OCI-LY7 (cell line): ENCODE results near the gene OLFM1. TPM values are rescaled to one million over a fixed set of nuclear protein-coding genes. Genes with fewer than 3 reads are reported as not detected.
"Not testable (repeated sequence)": the region's sequence is repeated elsewhere in the genome, so short reads cannot be mapped to it uniquely, and the experiment has no call there.

Experiments used
- BruUV-seq: library from RNA; stranded (reverse); fragments of 400-500 nt; replicated peaks from 2 replicates; lab custom pipeline; 2021; lab: Mats Ljungman, UMichigan
- CTCF ChIA-PET: fragments of 300-600 bp; sonication (Branson Sonifier 250); formaldehyde crosslinking; loops from one replicate; lab custom pipeline; 2022; ENCODE audit warnings: antibody characterized with exemption; ENCODE audit not compliant: unreplicated experiment; lab: Charles Lee
- POLR2A ChIA-PET: fragments of 300-600 bp; sonication (Branson Sonifier 250); formaldehyde crosslinking; loops from one replicate; lab custom pipeline; 2022; ENCODE audit warnings: antibody characterized with exemption; lab: Charles Lee
- DNase-seq: peaks from one replicate; pipeline ENCODE4 v3.0.0-alpha.2; 2015; ENCODE audit warnings: low spot score
- H2AFZ ChIP-seq: fragments of 200-600 bp; sonication (generic), shearing (Covaris generic); 2 replicates; pipeline ENCODE4 v1.6.1; 2014; ENCODE audit warnings: mild to moderate bottlenecking, antibody characterized with exemption, low read length, moderate library complexity
- H3K27ac ChIP-seq: fragments of 200-600 bp; sonication (generic); 2 replicates; pipeline ENCODE4 v1.5.1; 2014; ENCODE audit warnings: mixed run types, low read depth, mild to moderate bottlenecking, moderate library complexity, low read length, inconsistent platforms; ENCODE audit not compliant: poor library complexity, severe bottlenecking
- H3K36me3 ChIP-seq: fragments of 200-600 bp; sonication (generic); 2 replicates; pipeline ENCODE4 v1.6.1; 2014; ENCODE audit warnings: mild to moderate bottlenecking, antibody characterized with exemption, low read length, moderate library complexity, mixed read lengths; ENCODE audit not compliant: insufficient read depth
- H3K4me1 ChIP-seq: fragments of 200-600 bp; sonication (generic); 2 replicates; pipeline ENCODE4 v1.5.1; 2014; ENCODE audit warnings: mild to moderate bottlenecking, low read length; ENCODE audit not compliant: insufficient read depth, poor library complexity, severe bottlenecking
- H3K4me2 ChIP-seq: fragments of 200-600 bp; sonication (generic); 2 replicates; pipeline ENCODE4 v1.6.1; 2014; ENCODE audit warnings: mild to moderate bottlenecking, low read length
- H3K4me3 ChIP-seq: fragments of 200-600 bp; sonication (generic); 2 replicates; pipeline ENCODE4 v1.5.1; 2014; ENCODE audit warnings: mild to moderate bottlenecking, low read depth, low read length; ENCODE audit not compliant: poor library complexity, severe bottlenecking
- H3K79me2 ChIP-seq: fragments of 200-600 bp; sonication (generic); 2 replicates; pipeline ENCODE4 v1.6.1; 2016; ENCODE audit warnings: low read depth, mild to moderate bottlenecking, low read length, moderate library complexity, mixed read lengths; ENCODE audit not compliant: insufficient read depth
- H3K9me2 ChIP-seq: fragments of 200-600 bp; sonication (generic); 2 replicates; pipeline ENCODE4 v1.6.1; 2016; ENCODE audit warnings: mild to moderate bottlenecking, low read length, mixed read lengths; ENCODE audit not compliant: insufficient read depth
- H3K9me3 ChIP-seq: fragments of 200-600 bp; sonication (generic); 2 replicates; pipeline ENCODE4 v1.6.1; 2014; ENCODE audit warnings: mild to moderate bottlenecking, mixed run types, low read length, mixed read lengths
- H4K20me1 ChIP-seq: fragments of 200-600 bp; sonication (generic); 2 replicates; pipeline ENCODE4 v1.6.1; 2014; ENCODE audit warnings: mild to moderate bottlenecking, antibody characterized with exemption, low read length, moderate library complexity, mixed read lengths; ENCODE audit not compliant: insufficient read depth
- CTCF ChIP-seq: fragments of 200-600 bp; sonication (generic); conservative IDR thresholded peaks from 2 replicates; pipeline ENCODE4 v1.5.1; 2014; ENCODE audit warnings: mild to moderate bottlenecking, antibody characterized with exemption, low read length, moderate library complexity, mixed read lengths
- EZH2phosphoT487 ChIP-seq: fragments of 200-600 bp; sonication (generic); IDR thresholded peaks from 2 replicates; pipeline ENCODE4 v1.6.1; 2018; ENCODE audit warnings: low read depth, borderline replicate concordance, mild to moderate bottlenecking, mixed run types, antibody characterized with exemption, low read length, moderate library complexity, mixed read lengths
- intact Hi-C: fragments of 100-400 bp; cut with micrococcal nuclease; formaldehyde crosslinking; loops from one replicate; pipeline ENCODE4 v1.10.0; 2022; ENCODE audit not compliant: unreplicated experiment
- total RNA-seq, 2 experiments: library from RNA; depleted of rRNA in 1 of 2; stranded (reverse); fragments of >200 nt in 1 of 2; shearing (Covaris generic) in 1 of 2; gene quantifications; 2 replicates each; pipeline ENCODE4 v1.2.3, GENCODE V29; 2014 to 2022

Gene OLFM1
- total RNA-seq, 2 experiments from 2014 or later, result not detected

DNA sequence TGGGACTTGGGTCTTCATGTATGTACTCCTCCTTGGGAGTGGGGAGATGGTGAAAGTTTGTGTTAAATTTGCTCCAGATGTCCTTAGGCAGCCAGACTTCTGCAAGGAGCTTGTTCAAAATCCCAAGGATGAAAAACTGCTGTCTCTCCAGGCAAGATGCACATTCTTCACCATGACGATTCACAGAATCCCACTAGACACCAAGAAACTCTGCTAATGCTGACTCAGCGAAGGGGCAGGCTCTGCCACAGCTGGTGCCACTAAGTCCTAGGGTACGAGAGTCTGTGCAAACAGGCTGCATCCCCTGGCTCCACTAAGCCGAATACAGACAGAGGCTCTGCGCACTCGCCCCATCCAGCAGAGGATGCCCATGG lies 71.1 kb downstream of the OLFM1 start:
- ChIA-PET POLR2A (no interaction called here), CTCF (no interaction called here)
- Histone ChIP-seq H3K4me2 (no peak overlapping the region), H4K20me1 (no peaks in the 10 kb centered on the region), H3K27ac (no peak overlapping the region), H2AFZ (no peak overlapping the region), H3K79me2 (no peaks in the 10 kb centered on the region), H3K9me2 (no peaks in the 10 kb centered on the region), H3K4me3 (no peak overlapping the region), H3K4me1 (no peaks in the 10 kb centered on the region), H3K36me3 (no peaks in the 10 kb centered on the region), H3K9me3 (no peaks in the 10 kb centered on the region)
- intact Hi-C loops, result no loop called here
- BruUV-seq, result no TSS peak
- DNase-seq, result no peak
- TF ChIP-seq CTCF (no peak), EZH2phosphoT487 (no peak)

DNA sequence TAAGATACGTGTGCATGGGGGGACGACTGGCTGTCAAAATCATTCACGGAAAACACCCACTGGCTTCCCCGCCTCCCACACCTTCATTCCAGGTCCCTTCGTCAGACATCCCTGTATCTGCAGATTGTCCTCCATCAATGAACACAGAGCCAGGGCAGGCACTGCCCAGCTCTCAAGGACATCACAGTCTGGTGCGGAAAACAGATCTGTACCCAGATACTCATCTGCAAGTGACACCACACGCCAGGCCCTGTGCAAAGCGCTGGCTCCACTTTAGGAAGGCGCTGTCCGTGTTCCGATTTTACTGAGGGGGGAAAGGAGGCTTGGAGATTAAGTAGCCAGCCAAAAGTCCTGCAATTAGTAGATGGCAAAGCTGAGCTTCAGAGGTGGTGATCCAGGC lies 72.3 kb downstream of the OLFM1 start:
- intact Hi-C loops, result no loop called here
- H3K9me3 ChIP-seq, result no peaks in the 10 kb centered on the region
- CTCF ChIA-PET, result no interaction called here
- no peak overlapping the region for H3K4me2 ChIP-seq
- POLR2A ChIA-PET, result interaction anchor here (0.7 kb wide), 1 partner anchor 1215 kb away, joined by 3 read pairs; no protein-coding TSS in a partner anchor
- no peaks in the 10 kb centered on the region for H3K36me3 ChIP-seq
- H2AFZ ChIP-seq, result no peak overlapping the region
- no peaks in the 10 kb centered on the region for H3K4me1 ChIP-seq
- H3K4me3 ChIP-seq, result no peak overlapping the region
- BruUV-seq, result no TSS peak
- no peaks in the 10 kb centered on the region for H3K9me2 ChIP-seq
- H3K27ac ChIP-seq, result no peak overlapping the region
- DNase-seq, result no peak
- TF ChIP-seq EZH2phosphoT487 (no peak), CTCF (no peak)
- H3K79me2 ChIP-seq, result no peaks in the 10 kb centered on the region
- no peaks in the 10 kb centered on the region for H4K20me1 ChIP-seq

- H2AFZ ChIP-seq, result no peak overlapping the region
- H4K20me1 ChIP-seq, result no peaks in the 10 kb centered on the region
- no peak for TF ChIP-seq EZH2phosphoT487
- no peak for TF ChIP-seq CTCF
- no peak overlapping the region for H3K4me3 ChIP-seq
- no peak for DNase-seq
- H3K36me3 ChIP-seq, result no peaks in the 10 kb centered on the region
- H3K9me3 ChIP-seq, result no peaks in the 10 kb centered on the region
- POLR2A ChIA-PET, result interaction anchor here (0.6 kb wide), 1 partner anchor 443 kb away, joined by 3 read pairs; no protein-coding TSS in a partner anchor
- no peaks in the 10 kb centered on the region for H3K9me2 ChIP-seq
- intact Hi-C loops, result no loop called here
- no peaks in the 10 kb centered on the region for H3K4me1 ChIP-seq
- H3K27ac ChIP-seq, result no peak overlapping the region
- H3K79me2 ChIP-seq, result no peaks in the 10 kb centered on the region
- H3K4me2 ChIP-seq, result no peak overlapping the region
- BruUV-seq, result no TSS peak
- CTCF ChIA-PET, result no interaction called here
Measured at GRCh38 chr9:135160862-135161261, 73.4 kb downstream of the OLFM1 start.

GRCh38 chr9:135162599-135162998 lies 75.1 kb downstream of the OLFM1 start:
- BruUV-seq, CTCF ChIA-PET, H3K79me2 ChIP-seq, H2AFZ ChIP-seq, DNase-seq, H3K9me2 ChIP-seq, intact Hi-C loops, H3K4me3 ChIP-seq, H3K4me1 ChIP-seq, H3K27ac ChIP-seq, H3K4me2 ChIP-seq, H3K36me3 ChIP-seq, H4K20me1 ChIP-seq, H3K9me3 ChIP-seq, POLR2A ChIA-PET: not testable (repeated sequence)
